Measurements from ENCODE around the gene PPME1. TPM values are rescaled to one million over a fixed set of nuclear protein-coding genes. Genes with fewer than 3 reads are reported as not detected.

The PPME1 gene
- total RNA-seq, 1 experiment from 2014 or later: 39.4 TPM

DNA sequence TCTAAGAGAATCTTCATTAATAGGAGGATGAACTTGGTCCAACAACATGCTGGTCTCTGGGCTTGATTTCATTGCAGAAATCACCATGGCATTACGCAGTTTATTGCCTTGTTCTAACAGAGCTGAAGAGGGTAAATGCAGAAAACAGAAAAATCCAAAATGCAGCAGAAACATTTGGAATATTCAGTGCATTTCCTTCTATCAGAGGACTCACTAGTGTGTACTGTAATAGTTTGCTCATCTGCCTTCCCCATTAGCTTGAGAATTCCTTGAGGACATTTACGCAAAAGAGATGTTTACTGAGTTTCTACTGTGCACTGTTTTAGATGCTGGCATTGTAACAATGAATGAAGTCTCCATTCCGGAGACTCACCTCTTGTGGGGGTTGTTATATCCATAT lies 37.7 kb upstream of the PPME1 start:
- H2BK120ac ChIP-seq (ENCODE audit: low read depth, low read length, poor library complexity, severe bottlenecking): no peak overlapping the region
- H3K79me1 ChIP-seq (ENCODE audit: insufficient read depth, low read depth, low read length, poor library complexity, severe bottlenecking): no peaks in the 10 kb centered on the region
- H3K9ac ChIP-seq (ENCODE audit: extremely low read depth, insufficient read length, low read length): no peak overlapping the region
- H3K27ac ChIP-seq (ENCODE audit: insufficient read length, low read depth, low read length): no peak overlapping the region
- H3K23ac ChIP-seq (ENCODE audit: insufficient read length, low read depth, low read length): no peak overlapping the region
- no peaks in the 10 kb centered on the region for H3K27me3 ChIP-seq (ENCODE audit: insufficient read depth, low read length)
- no peak overlapping the region for H2AFZ ChIP-seq (ENCODE audit: low read length)
- peaks cover 25 to 66% (median 52%) of the 10 kb centered on the region in 3 experiments for H3K36me3 Mint-ChIP-seq (ENCODE audit: insufficient read depth in 1 of 3, low read depth in 3 of 3)
- H4K91ac ChIP-seq (ENCODE audit: insufficient read length, low read depth, low read length): no peak overlapping the region
- H2BK5ac ChIP-seq (ENCODE audit: insufficient read length, low read length): no peak overlapping the region
- peaks cover 1% of the 10 kb centered on the region; the same call in 1 of the 2 replicates for H3K4me1 ChIP-seq (ENCODE audit: insufficient read depth, low read length)
- H2BK12ac ChIP-seq (ENCODE audit: insufficient read length, low read depth, low read length): no peak overlapping the region
- TF ChIP-seq, protein P1, sequence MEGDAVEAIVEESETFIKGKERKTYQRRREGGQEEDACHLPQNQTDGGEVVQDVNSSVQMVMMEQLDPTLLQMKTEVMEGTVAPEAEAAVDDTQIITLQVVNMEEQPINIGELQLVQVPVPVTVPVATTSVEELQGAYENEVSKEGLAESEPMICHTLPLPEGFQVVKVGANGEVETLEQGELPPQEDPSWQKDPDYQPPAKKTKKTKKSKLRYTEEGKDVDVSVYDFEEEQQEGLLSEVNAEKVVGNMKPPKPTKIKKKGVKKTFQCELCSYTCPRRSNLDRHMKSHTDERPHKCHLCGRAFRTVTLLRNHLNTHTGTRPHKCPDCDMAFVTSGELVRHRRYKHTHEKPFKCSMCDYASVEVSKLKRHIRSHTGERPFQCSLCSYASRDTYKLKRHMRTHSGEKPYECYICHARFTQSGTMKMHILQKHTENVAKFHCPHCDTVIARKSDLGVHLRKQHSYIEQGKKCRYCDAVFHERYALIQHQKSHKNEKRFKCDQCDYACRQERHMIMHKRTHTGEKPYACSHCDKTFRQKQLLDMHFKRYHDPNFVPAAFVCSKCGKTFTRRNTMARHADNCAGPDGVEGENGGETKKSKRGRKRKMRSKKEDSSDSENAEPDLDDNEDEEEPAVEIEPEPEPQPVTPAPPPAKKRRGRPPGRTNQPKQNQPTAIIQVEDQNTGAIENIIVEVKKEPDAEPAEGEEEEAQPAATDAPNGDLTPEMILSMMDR (conservative IDR thresholded peaks at IDR 0.05): no peak
- H4K5ac ChIP-seq (ENCODE audit: insufficient read length, low read depth, low read length): no peak overlapping the region
- no peaks in the 10 kb centered on the region for H3K23me2 ChIP-seq (ENCODE audit: insufficient read length, low read depth, low read length, poor library complexity, severe bottlenecking)
- H2BK15ac ChIP-seq (ENCODE audit: low read depth, low read length): no peak overlapping the region
- H3T11ph ChIP-seq (ENCODE audit: low read length): no peak overlapping the region
- no peaks in the 10 kb centered on the region for H3K9me3 ChIP-seq (ENCODE audit: control insufficient read depth, low read depth, low read length)
- H3K4me2 ChIP-seq (ENCODE audit: insufficient read depth, insufficient read length, low read length): no peak overlapping the region
- peaks cover 5 to 7% of the 10 kb centered on the region in 2 experiments; a peak in 4 of 5 replicates for H3K9me3 Mint-ChIP-seq
- no peaks in the 10 kb centered on the region for H3K79me2 ChIP-seq (ENCODE audit: insufficient read depth, low read length)
- H2BK20ac ChIP-seq (ENCODE audit: low read depth, low read length, poor library complexity, severe bottlenecking): no peak overlapping the region
- no peak overlapping the region for H3K27ac Mint-ChIP-seq
- no peaks in the 10 kb centered on the region for H4K20me1 ChIP-seq (ENCODE audit: control insufficient read depth, insufficient read depth, insufficient read length)
- H2AK5ac ChIP-seq (ENCODE audit: insufficient read length, low read length): no peak overlapping the region
- no peak overlapping the region for H3K4ac ChIP-seq (ENCODE audit: low read depth, low read length)
- H3K4me3 Mint-ChIP-seq: no peak overlapping the region
- WGBS (ENCODE audit: extremely low coverage, insufficient read length, low lambda C conversion rate): no CpG with 5 or more reads among the region's 3 CpGs
- DNase-seq: no peak
- H3K14ac ChIP-seq (ENCODE audit: insufficient read depth, low read length): no peak overlapping the region
- no peak overlapping the region for H3K56ac ChIP-seq (ENCODE audit: insufficient read length, low read depth, low read length)
- no peaks in the 10 kb centered on the region for H3K27me3 Mint-ChIP-seq (ENCODE audit: low read depth)
- H3K18ac ChIP-seq (ENCODE audit: insufficient read length, low read depth, low read length): no peak overlapping the region
- no peak overlapping the region for H4K8ac ChIP-seq (replicated peaks; ENCODE audit: insufficient read length, low read depth, low read length)
- peaks cover 1 to 5% of the 10 kb centered on the region in 2 experiments; a peak in 3 of 4 replicates for H3K4me1 Mint-ChIP-seq
